BJ (cell line): Measurements from ENCODE around the gene TFF2. TPM values are rescaled to one million over a fixed set of nuclear protein-coding genes. Genes with fewer than 3 reads are reported as not detected.

Experiments
- CTCF ChIA-PET: fragments of 350-600 bp; formaldehyde crosslinking; extraction: SDS; loops from one replicate; lab custom pipeline; 2021; ENCODE audit warnings: antibody characterized with exemption, inconsistent platforms; lab: Yijun Ruan, JAX
- POLR2A ChIA-PET: fragments of 300-600 bp; sonication (Branson Sonifier 250); formaldehyde crosslinking; extraction: SDS; loops from one replicate; lab custom pipeline; 2021; ENCODE audit warnings: antibody characterized with exemption; lab: Charles Lee
- DNase-seq: peaks from one replicate; pipeline ENCODE4 v3.0.0-alpha.2; 2011; ENCODE audit warnings: low read depth
- H3K27me3 ChIP-seq: 2 replicates; pipeline ENCODE4 v1.6.0; 2011; ENCODE audit warnings: low read length; ENCODE audit not compliant: control insufficient read depth, insufficient read depth
- H3K36me3 ChIP-seq: 2 replicates; pipeline ENCODE4 v1.5.1; 2011; ENCODE audit warnings: low read length; ENCODE audit not compliant: control insufficient read depth, insufficient read depth
- H3K4me3 ChIP-seq: 2 replicates; pipeline ENCODE4 v1.5.1; 2011; ENCODE audit warnings: low read depth, mild to moderate bottlenecking, control low read depth, low read length
- polyA plus RNA-seq: library from polyadenylated mRNA; depleted of rRNA; stranded (reverse); fragments of >200 nt; gene quantifications from 2 replicates; pipeline ENCODE4 v1.2.3, GENCODE V29; 2011
- TF ChIP-seq, protein P1 (sequence below): IDR thresholded peaks from 2 replicates; pipeline ENCODE4 v1.5.1; 2011; ENCODE audit warnings: low read depth, mild to moderate bottlenecking, control low read depth, inconsistent platforms, low read length, moderate library complexity; ENCODE audit not compliant: insufficient read depth

TFF2 gene
- polyA plus RNA-seq, 1 experiment, result not detected

GRCh38 chr21:42373196-42373907, 22.6 kb upstream of the TFF2 start:
- no peaks in the 10 kb centered on the region for H3K27me3 ChIP-seq
- TF ChIP-seq, protein P1, sequence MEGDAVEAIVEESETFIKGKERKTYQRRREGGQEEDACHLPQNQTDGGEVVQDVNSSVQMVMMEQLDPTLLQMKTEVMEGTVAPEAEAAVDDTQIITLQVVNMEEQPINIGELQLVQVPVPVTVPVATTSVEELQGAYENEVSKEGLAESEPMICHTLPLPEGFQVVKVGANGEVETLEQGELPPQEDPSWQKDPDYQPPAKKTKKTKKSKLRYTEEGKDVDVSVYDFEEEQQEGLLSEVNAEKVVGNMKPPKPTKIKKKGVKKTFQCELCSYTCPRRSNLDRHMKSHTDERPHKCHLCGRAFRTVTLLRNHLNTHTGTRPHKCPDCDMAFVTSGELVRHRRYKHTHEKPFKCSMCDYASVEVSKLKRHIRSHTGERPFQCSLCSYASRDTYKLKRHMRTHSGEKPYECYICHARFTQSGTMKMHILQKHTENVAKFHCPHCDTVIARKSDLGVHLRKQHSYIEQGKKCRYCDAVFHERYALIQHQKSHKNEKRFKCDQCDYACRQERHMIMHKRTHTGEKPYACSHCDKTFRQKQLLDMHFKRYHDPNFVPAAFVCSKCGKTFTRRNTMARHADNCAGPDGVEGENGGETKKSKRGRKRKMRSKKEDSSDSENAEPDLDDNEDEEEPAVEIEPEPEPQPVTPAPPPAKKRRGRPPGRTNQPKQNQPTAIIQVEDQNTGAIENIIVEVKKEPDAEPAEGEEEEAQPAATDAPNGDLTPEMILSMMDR, result no peak
- no peak for DNase-seq
- H3K36me3 ChIP-seq, result no peaks in the 10 kb centered on the region
- ChIA-PET CTCF (no interaction called here), POLR2A (no interaction called here)
- no peak overlapping the region for H3K4me3 ChIP-seq

GRCh38 chr21:42370894-42371654, 20.3 kb upstream of the TFF2 start:
- ChIA-PET CTCF (no interaction called here), POLR2A (no interaction called here)
- H3K36me3 ChIP-seq, result no peaks in the 10 kb centered on the region
- H3K27me3 ChIP-seq, result no peaks in the 10 kb centered on the region
- TF ChIP-seq, protein P1, result no peak
- H3K4me3 ChIP-seq, result no peak overlapping the region
- DNase-seq, result no peak

DNA sequence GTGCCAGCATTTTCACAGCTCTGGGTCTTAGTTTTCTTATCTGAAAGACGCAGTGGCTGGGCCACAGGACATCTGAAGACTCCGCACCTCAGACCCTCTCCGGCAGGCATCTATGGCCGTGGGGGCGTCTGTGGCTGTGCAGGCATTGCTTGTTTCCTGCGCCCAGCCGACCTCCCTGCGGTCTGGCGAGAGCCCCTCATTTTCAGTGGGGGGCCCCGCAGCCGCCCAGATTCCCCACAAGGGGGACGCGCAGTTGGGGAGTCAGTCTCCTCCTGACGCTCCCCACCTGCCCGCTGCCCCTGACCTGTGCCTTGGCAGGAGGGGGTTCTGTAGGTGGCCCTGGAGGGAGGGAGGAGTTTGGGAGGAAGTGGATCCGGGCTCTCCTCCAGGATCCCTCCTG, 19.0 kb upstream of the TFF2 start:
- POLR2A ChIA-PET, result no interaction called here
- H3K27me3 ChIP-seq, result no peaks in the 10 kb centered on the region
- TF ChIP-seq, protein P1, result no peak
- CTCF ChIA-PET, result no interaction called here
- no peak for DNase-seq
- H3K36me3 ChIP-seq, result no peaks in the 10 kb centered on the region
- H3K4me3 ChIP-seq, result no peak overlapping the region

- DNase-seq, result no peak
- Histone ChIP-seq H3K27me3 (no peaks in the 10 kb centered on the region), H3K4me3 (no peak overlapping the region), H3K36me3 (no peaks in the 10 kb centered on the region)
- ChIA-PET POLR2A (interaction anchor here (0.6 kb wide), 1 partner anchor 212 kb away, joined by 3 read pairs; no protein-coding TSS in a partner anchor), CTCF (no interaction called here)
- TF ChIP-seq, protein P1, result no peak
These were observed 16.8 kb upstream of the TFF2 start for GRCh38 chr21:42367367-42368165.
